Measurements from ENCODE around the gene DTNB. TPM values are rescaled to one million over a fixed set of nuclear protein-coding genes. Genes with fewer than 3 reads are reported as not detected.

DTNB gene
- total RNA-seq, 4 donors from 2014 or later: 2.2 to 7.8 (median 3.9) TPM

- H3K4me1 ChIP-seq: no peaks in the 10 kb centered on the region
- no peak overlapping the region for H3K27ac ChIP-seq
- DNase-seq: no peak
- no peaks in the 10 kb centered on the region for H3K9me3 ChIP-seq
- no peaks in the 10 kb centered on the region for H3K36me3 ChIP-seq
- TF ChIP-seq POLR2A (IDR thresholded peaks at IDR 0.05): no peak
- no peak for TF ChIP-seq POLR2AphosphoS5 (IDR thresholded peaks at IDR 0.05)
- no peak for TF ChIP-seq CTCF (IDR thresholded peaks at IDR 0.05)
- TF ChIP-seq EP300 (IDR thresholded peaks at IDR 0.05; ENCODE audit: low read depth): no peak
- in situ Hi-C loops (cut with MboI; ENCODE audit: low pct_ligation_motif_present in 1 of 4, low pct_unique_long_range_greater_than_20kb in 1 of 4, low sequenced_read_pairs in 3 of 4): no loop called here
- 96 to 100% methylated on average over 2 of the region's 2 CpGs for WGBS, 2 donors (ENCODE audit: low coverage in 1 of 2)
- no peak overlapping the region for H3K4me3 ChIP-seq
- no peaks in the 10 kb centered on the region for H3K27me3 ChIP-seq
- intact Hi-C loops (cut with DNase I; ENCODE audit: low total_unique reads): no loop called here
Measured at GRCh38 chr2:25598332-25598731, 75.0 kb downstream of the DTNB start.

- no peaks in the 10 kb centered on the region for H3K27me3 ChIP-seq
- no peak overlapping the region for H3K27ac ChIP-seq
- H3K36me3 ChIP-seq: no peaks in the 10 kb centered on the region
- intact Hi-C loops (cut with DNase I; ENCODE audit: low total_unique reads) (no loop called here), in situ Hi-C loops (cut with MboI; ENCODE audit: low pct_ligation_motif_present in 1 of 4, low pct_unique_long_range_greater_than_20kb in 1 of 4, low sequenced_read_pairs in 3 of 4) (no loop called here)
- H3K4me3 ChIP-seq: no peak overlapping the region
- no peaks in the 10 kb centered on the region for H3K9me3 ChIP-seq
- DNase-seq: no peak
- TF ChIP-seq EP300 (IDR thresholded peaks at IDR 0.05; ENCODE audit: low read depth) (no peak), CTCF (IDR thresholded peaks at IDR 0.05) (no peak), POLR2AphosphoS5 (IDR thresholded peaks at IDR 0.05) (no peak), POLR2A (IDR thresholded peaks at IDR 0.05) (no peak)
- no peaks in the 10 kb centered on the region for H3K4me1 ChIP-seq
- 92 to 100% methylated on average over 2 of the region's 2 CpGs for WGBS, 2 donors (ENCODE audit: low coverage in 1 of 2)
Measured at GRCh38 chr2:25597881-25598280, 75.5 kb downstream of the DTNB start.

GRCh38 chr2:25596516-25597244 lies 76.7 kb downstream of the DTNB start:
- intact Hi-C loops (cut with DNase I; ENCODE audit: low total_unique reads): no loop called here
- Histone ChIP-seq H3K9me3 (no peaks in the 10 kb centered on the region), H3K4me1 (peaks cover 0 to 6% (median 0%) of the 10 kb centered on the region in 4 donors), H3K27ac (no peak overlapping the region), H3K36me3 (no peaks in the 10 kb centered on the region), H3K27me3 (no peaks in the 10 kb centered on the region), H3K4me3 (no peak overlapping the region)
- TF ChIP-seq CTCF (IDR thresholded peaks at IDR 0.05) (no peak), POLR2A (IDR thresholded peaks at IDR 0.05) (no peak), POLR2AphosphoS5 (IDR thresholded peaks at IDR 0.05) (no peak), EP300 (IDR thresholded peaks at IDR 0.05; ENCODE audit: low read depth) (no peak)
- 67 to 90% methylated on average over 1 of the region's 1 CpG for WGBS, 2 donors (ENCODE audit: low coverage in 1 of 2)
- in situ Hi-C loops (cut with MboI; ENCODE audit: low pct_ligation_motif_present in 1 of 4, low pct_unique_long_range_greater_than_20kb in 1 of 4, low sequenced_read_pairs in 3 of 4): no loop called here
- DNase-seq: no peak

GRCh38 chr2:25595393-25595792 lies 78.0 kb downstream of the DTNB start:
- Histone ChIP-seq H3K4me3 (no peak overlapping the region), H3K27me3 (no peaks in the 10 kb centered on the region), H3K36me3 (no peaks in the 10 kb centered on the region), H3K27ac (no peak overlapping the region), H3K4me1 (peaks cover 0 to 8% (median 0%) of the 10 kb centered on the region in 4 donors), H3K9me3 (no peaks in the 10 kb centered on the region)
- TF ChIP-seq POLR2A (IDR thresholded peaks at IDR 0.05) (no peak), CTCF (IDR thresholded peaks at IDR 0.05) (no peak), EP300 (IDR thresholded peaks at IDR 0.05; ENCODE audit: low read depth) (no peak), POLR2AphosphoS5 (IDR thresholded peaks at IDR 0.05) (no peak)
- in situ Hi-C loops (cut with MboI; ENCODE audit: low pct_ligation_motif_present in 1 of 4, low pct_unique_long_range_greater_than_20kb in 1 of 4, low sequenced_read_pairs in 3 of 4) (no loop called here), intact Hi-C loops (cut with DNase I; ENCODE audit: low total_unique reads) (no loop called here)
- 93 to 96% methylated on average over 5 to 6 of the region's 6 CpGs for WGBS, 2 donors (ENCODE audit: low coverage in 1 of 2)
- no peak for DNase-seq
